Panc1 (cell line): ENCODE data around the gene KRTAP4-16.

Experiments
- CTCF ChIP-seq: fragments of 450-650 bp; IDR thresholded peaks from 2 replicates; pipeline ENCODE4 v1.5.1; 2017; ENCODE audit warnings: mild to moderate bottlenecking
- POLR2AphosphoS5 ChIP-seq: IDR thresholded peaks from 2 replicates; pipeline ENCODE4 v1.6.1; 2012; ENCODE audit warnings: mild to moderate bottlenecking, low read depth, low read length, moderate library complexity
- REST ChIP-seq, 2 experiments: IDR thresholded peaks; 2 replicates each; pipeline ENCODE4 v1.6.1; 2011 to 2012; ENCODE audit warnings: low read depth in 2 of 2, control low read depth in 1 of 2, low read length in 1 of 2, mild to moderate bottlenecking in 1 of 2, moderate library complexity in 1 of 2; ENCODE audit not compliant: insufficient read depth in 1 of 2
- TCF7L2 ChIP-seq: IDR thresholded peaks from 2 replicates; pipeline ENCODE4 v1.6.1; 2011; ENCODE audit warnings: mild to moderate bottlenecking, low read depth, low read length, inconsistent platforms

- TF ChIP-seq CTCF (no peak), TCF7L2 (no peak), REST (IDR thresholded peaks at IDR 0.05; ENCODE audit: insufficient read depth in 1 of 2, low read depth in 2 of 2, low read length in 1 of 2) (no peak), POLR2AphosphoS5 (no peak)
Observed at GRCh38 chr17:41096055-41096454, 6.0 kb downstream of the KRTAP4-16 start.
